ENCODE data around the gene POTEC.
"Not testable (repeated sequence)": the region's sequence is repeated elsewhere in the genome, so short reads cannot be mapped to it uniquely, and the experiment has no call there.

POTEC gene

DNA sequence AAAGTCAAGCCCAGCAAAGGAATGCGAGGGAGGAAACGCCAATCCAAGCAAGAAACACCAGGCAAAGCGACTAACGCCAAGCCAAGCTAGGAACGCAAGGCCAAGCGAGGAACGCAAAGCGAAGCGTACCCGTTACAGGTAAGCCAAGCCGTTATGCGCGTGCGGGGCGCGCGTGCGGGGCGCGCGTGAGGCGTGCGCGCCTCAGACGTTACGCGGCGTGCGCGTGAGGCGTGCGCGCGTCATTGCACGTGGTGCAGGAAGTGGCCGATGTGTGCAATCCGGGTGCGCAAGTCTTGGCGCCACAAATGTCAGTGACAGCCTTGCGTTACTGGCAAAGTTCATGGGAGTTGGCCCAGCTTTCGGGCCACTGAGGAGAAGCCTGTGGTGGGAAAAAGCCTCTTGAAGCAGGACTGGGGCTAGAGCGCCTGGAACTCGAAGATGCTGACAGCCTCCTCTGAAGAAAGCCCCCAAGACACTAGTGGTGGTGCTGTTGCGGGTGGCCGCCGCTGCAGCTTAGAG lies at the start of gene POTEC:
TSS of gene POTEC (minus strand) at position 155 of the 519 bp plus-strand sequence. CDS start 454 bp downstream, outside the sequence.
- H3K27ac Mint-ChIP-seq (ENCODE audit: low read depth); ATAC-seq (replicated peaks; ENCODE audit: extremely low read depth, poor library complexity, severe bottlenecking); H3K4me3 Mint-ChIP-seq; H3K36me3 Mint-ChIP-seq (ENCODE audit: insufficient read depth); H3K27me3 Mint-ChIP-seq; H3K4me1 Mint-ChIP-seq; H3K9me3 Mint-ChIP-seq; DNase-seq (ENCODE audit: low spot score in 2 of 2): not testable (repeated sequence)

DNA sequence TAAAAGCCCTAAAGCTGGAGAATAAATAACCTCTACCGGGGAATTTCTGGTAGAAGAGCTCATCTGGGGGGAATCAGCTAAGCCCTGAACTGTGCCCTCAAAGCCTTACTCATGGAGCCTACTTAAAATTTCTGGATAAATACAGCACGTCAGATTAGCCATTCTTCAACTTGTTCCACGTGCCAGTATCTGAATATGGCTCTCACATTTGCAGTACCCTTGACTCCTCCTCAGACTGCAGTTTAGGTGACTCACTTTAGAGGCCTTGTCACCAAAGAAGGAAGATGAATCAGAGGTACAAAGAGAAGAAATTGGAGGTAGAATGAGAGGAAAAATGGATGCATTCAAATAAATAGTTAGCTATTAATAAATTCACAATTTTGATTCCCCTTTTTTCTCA lies 34.6 kb upstream of the POTEC start:
- ATAC-seq (replicated peaks; ENCODE audit: extremely low read depth, poor library complexity, severe bottlenecking) (no peak), DNase-seq (ENCODE audit: low spot score in 2 of 2) (no peak)
- Mint-ChIP-seq H3K9me3 (no peaks in the 10 kb centered on the region), H3K36me3 (ENCODE audit: insufficient read depth) (no peaks in the 10 kb centered on the region), H3K4me3 (no peak overlapping the region), H3K27ac (ENCODE audit: low read depth) (no peak overlapping the region), H3K4me1 (no peaks in the 10 kb centered on the region), H3K27me3 (peaks cover 13% of the 10 kb centered on the region)

DNA sequence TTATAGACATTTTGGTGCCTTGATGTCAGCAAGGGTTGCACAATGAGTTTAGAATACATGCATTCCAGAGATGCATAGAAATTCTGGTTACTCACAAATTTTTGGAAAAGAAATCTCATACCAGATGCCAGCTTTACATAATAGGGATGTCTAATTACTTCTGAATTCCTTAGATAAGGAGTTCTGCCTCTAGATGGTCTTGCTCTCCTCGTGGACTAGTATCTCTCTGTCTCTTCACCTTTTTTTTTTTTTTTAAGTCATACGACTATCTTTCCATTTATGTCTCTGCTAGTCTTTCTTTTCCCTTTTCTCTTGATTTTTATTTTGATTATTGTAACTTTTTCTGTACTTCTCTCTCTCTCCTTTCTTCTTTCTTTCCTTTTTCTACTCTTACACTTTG lies 16.1 kb upstream of the POTEC start:
- H3K36me3 Mint-ChIP-seq (ENCODE audit: insufficient read depth); H3K27me3 Mint-ChIP-seq; H3K27ac Mint-ChIP-seq (ENCODE audit: low read depth); DNase-seq (ENCODE audit: low spot score in 2 of 2); ATAC-seq (replicated peaks; ENCODE audit: extremely low read depth, poor library complexity, severe bottlenecking); H3K9me3 Mint-ChIP-seq; H3K4me1 Mint-ChIP-seq; H3K4me3 Mint-ChIP-seq: not testable (repeated sequence)

DNA sequence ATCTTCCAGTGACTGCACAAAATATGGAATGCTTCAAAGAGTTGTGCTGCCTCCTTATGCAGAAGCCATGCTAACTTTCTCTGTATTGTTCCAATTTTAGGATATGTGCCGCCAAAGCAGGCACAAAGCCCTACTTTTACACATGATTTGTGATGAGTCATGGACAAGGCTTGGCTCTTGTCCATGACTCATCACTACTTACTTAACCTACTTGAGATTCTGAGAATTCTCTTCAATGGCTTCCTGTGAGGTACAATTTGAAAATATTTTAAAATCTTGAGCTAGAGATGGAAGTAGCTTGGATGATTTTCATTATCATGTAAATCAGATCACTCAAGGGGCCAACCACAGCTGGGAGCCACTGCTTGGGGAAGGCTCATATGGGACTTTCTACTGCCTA lies 11.7 kb downstream of the POTEC start:
- DNase-seq (ENCODE audit: low spot score in 2 of 2); H3K9me3 Mint-ChIP-seq; ATAC-seq (replicated peaks; ENCODE audit: extremely low read depth, poor library complexity, severe bottlenecking); H3K27me3 Mint-ChIP-seq; H3K27ac Mint-ChIP-seq (ENCODE audit: low read depth); H3K4me1 Mint-ChIP-seq; H3K4me3 Mint-ChIP-seq; H3K36me3 Mint-ChIP-seq (ENCODE audit: insufficient read depth): not testable (repeated sequence)

DNA sequence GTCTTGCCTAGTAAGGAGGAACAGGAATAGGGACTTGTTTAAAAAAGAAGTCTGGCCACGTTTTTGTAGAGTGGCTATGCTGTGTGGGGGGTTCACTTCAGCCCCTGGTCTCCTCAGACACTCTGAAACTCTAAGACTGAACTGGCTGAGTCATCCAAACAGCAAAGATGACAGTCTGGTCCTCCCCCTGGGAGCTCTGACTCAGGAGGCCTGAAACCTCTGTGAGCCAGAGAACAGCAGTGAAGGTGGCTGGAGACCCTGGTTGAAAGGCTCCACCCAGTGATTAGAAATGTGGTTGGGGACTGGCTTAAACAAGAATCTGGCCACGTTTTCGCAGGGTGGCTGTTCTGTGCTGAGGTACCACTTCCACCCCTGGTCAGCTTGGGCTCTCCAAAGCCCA lies 32.7 kb downstream of the POTEC start:
- not testable (repeated sequence) for H3K27ac Mint-ChIP-seq (ENCODE audit: low read depth); DNase-seq (ENCODE audit: low spot score in 2 of 2); ATAC-seq (replicated peaks; ENCODE audit: extremely low read depth, poor library complexity, severe bottlenecking); H3K27me3 Mint-ChIP-seq; H3K4me1 Mint-ChIP-seq; H3K36me3 Mint-ChIP-seq (ENCODE audit: insufficient read depth); H3K4me3 Mint-ChIP-seq
- peaks cover 11% of the 10 kb centered on the region for H3K9me3 Mint-ChIP-seq

DNA sequence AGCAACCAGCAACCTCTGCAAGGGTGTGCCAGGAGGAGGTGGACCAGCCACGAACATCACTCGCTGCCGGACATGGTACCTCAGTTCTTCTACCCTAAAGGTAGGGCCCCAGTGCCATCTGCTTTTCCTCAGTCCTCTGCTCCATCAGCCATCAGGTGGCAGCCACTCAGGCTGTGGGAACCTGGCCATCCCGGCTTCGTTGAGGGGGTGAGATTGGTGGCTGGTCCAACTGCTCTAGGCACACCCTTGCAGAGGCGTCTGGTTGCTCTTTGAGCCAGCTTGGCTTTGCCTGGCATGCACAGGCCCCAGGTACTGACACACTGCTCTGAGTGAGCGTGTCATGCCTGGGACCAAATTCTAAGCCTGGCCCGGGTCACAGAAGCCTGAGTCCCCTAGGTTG lies 39.7 kb downstream of the POTEC start:
- H3K36me3 Mint-ChIP-seq (ENCODE audit: insufficient read depth); ATAC-seq (replicated peaks; ENCODE audit: extremely low read depth, poor library complexity, severe bottlenecking); H3K27ac Mint-ChIP-seq (ENCODE audit: low read depth); DNase-seq (ENCODE audit: low spot score in 2 of 2); H3K4me1 Mint-ChIP-seq; H3K27me3 Mint-ChIP-seq; H3K4me3 Mint-ChIP-seq: not testable (repeated sequence)
- H3K9me3 Mint-ChIP-seq = peaks cover 11% of the 10 kb centered on the region

DNA sequence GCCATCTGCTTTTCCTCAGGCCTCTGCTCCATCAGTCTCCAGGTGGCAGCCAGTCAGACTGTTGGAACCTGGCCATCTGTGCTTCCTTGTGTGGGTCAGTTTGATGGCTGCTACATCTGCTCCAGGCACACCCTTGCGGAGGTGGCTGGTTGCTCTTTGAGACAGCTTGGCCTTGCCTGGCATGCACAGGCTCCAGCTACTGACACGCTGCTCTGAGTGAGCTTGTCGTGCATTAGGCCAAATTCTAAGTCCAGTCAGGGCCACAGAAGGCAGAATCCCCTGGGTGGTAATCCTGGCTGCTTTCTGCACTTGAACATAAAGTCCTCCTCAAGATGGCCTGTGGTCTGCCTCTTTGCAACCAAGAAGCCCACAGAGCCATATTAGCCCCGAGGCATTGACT lies 41.5 kb downstream of the POTEC start:
- ATAC-seq (replicated peaks; ENCODE audit: extremely low read depth, poor library complexity, severe bottlenecking); H3K27me3 Mint-ChIP-seq: not testable (repeated sequence)

DNA sequence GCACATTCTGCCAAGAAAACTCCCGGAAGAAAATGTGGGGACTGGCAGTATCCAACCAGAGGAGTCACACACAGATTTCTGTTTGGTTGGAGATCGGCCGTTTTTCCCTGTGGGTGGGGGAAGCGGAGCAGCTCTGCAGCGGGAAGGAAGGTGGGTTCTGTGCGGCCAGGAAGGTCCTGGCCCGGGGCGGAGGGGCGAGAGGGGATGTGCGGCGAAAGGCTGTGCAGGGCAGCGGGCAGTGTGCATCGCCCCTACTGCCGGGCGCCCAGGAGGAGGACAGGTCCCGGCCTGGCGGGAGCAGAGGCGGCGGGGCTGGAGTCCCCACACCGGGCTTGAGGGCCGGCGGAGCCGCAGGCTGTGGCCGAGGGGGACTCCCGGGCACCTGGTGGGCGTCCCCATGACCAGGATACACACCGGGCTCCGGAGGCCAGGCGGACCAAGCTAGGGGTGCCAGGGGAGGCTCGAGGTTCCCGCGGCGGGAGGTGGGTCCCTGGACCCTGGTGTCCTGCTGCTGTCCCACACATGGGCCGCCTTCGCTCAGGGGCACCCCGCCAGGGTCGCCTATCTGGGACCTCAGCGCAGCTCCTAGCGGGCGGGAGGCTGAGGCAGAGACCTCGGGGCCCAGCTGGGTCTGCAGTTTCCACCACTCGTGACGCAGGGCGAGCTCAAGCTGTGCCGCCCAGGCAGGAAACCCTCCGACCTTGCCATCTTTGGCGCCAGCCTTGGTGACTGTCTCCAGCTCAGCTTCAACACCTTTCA lies 54.0 kb downstream of the POTEC start:
- DNase-seq (ENCODE audit: low spot score in 2 of 2); H3K36me3 Mint-ChIP-seq (ENCODE audit: insufficient read depth); H3K4me3 Mint-ChIP-seq; H3K27ac Mint-ChIP-seq (ENCODE audit: low read depth); H3K4me1 Mint-ChIP-seq; H3K9me3 Mint-ChIP-seq; ATAC-seq (replicated peaks; ENCODE audit: extremely low read depth, poor library complexity, severe bottlenecking): not testable (repeated sequence)
- H3K27me3 Mint-ChIP-seq = peaks cover 13% of the 10 kb centered on the region

More for the DNA sequence above, 41.5 kb downstream of the POTEC start:
- H3K4me3 Mint-ChIP-seq; DNase-seq (ENCODE audit: low spot score in 2 of 2); H3K27ac Mint-ChIP-seq (ENCODE audit: low read depth); H3K4me1 Mint-ChIP-seq; H3K9me3 Mint-ChIP-seq; H3K36me3 Mint-ChIP-seq (ENCODE audit: insufficient read depth): not testable (repeated sequence)

DNA sequence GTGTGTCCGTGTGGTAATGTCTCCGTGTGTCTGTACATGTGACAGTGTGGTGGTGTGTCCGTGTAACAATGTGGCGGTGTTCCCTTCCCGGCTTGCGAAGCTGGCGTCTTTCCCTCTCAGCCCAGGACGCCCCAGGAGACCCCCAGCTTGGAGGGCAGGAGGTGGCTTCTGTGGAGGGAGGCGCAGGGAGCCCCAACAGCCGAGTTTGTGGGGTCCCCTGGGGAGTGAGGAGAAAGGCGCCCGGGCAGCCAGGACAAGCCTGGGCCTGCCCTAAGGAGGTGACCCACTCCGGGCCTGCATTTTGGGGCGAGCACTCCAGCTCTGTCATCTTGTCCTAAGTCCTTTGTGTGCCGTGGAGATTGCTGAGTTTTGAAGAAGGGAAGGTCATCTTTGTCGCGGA lies 54.6 kb downstream of the POTEC start:
- H3K4me3 Mint-ChIP-seq = not testable (repeated sequence)

DNA sequence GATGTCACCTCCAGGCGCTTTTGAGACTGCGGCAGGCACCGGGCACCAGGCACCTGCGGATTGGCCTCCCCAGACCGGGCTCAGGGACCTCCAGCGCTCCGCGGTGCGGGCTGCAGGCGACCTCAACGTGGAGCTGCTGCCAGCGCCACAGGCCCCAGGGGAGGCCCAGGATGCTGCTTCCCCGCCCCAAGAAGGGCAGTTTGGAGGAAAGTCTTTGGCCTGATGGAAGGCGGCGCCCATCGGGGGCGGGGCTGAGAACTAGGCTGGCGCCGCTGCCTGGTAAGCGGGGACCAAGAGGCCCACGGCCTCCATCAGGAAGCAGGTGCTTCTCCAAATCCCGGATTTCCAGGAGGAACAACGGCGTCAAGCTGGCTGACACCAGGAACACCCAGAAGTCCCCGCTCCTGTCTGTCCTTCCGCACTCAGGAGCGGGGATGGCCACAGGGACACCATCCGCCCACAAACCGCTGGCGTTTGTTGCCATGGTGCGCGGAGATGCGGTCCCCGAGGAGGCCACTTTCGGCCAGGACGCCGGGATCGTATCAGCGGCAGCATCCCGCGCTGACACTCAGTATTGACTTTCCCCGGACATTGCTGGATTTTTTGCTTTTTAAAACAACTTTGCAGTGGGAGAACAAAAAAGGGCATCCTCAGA lies 56.3 kb downstream of the POTEC start:
- not testable (repeated sequence) for H3K4me3 Mint-ChIP-seq; H3K4me1 Mint-ChIP-seq; ATAC-seq (replicated peaks; ENCODE audit: extremely low read depth, poor library complexity, severe bottlenecking); DNase-seq (ENCODE audit: low spot score in 2 of 2); H3K27ac Mint-ChIP-seq (ENCODE audit: low read depth); H3K36me3 Mint-ChIP-seq (ENCODE audit: insufficient read depth); H3K9me3 Mint-ChIP-seq; H3K27me3 Mint-ChIP-seq

More for the DNA sequence above, 54.6 kb downstream of the POTEC start:
- not testable (repeated sequence) for DNase-seq (ENCODE audit: low spot score in 2 of 2); H3K4me1 Mint-ChIP-seq; H3K9me3 Mint-ChIP-seq; H3K27ac Mint-ChIP-seq (ENCODE audit: low read depth); ATAC-seq (replicated peaks; ENCODE audit: extremely low read depth, poor library complexity, severe bottlenecking); H3K36me3 Mint-ChIP-seq (ENCODE audit: insufficient read depth)
- peaks cover 13% of the 10 kb centered on the region for H3K27me3 Mint-ChIP-seq

DNA sequence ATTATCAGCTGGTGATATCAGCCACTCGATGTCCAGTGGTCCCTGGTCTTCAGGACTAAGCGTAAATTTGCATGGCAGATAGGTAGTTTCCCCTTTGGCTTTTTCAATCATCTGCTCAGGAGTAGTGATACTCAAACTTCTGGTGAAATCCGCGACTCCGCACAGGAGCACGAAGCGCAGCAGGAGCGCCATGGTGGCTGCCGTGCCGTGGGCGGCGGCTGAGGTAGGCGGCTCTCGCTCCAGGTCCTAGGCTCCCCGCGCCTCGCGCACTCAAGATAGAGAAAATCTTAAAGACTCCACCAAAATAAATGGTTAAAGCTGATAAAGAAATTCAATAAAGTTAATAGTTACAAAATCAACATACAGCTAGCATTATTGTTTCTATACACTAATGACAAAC lies 64.3 kb downstream of the POTEC start:
- not testable (repeated sequence) for H3K27ac Mint-ChIP-seq (ENCODE audit: low read depth); DNase-seq (ENCODE audit: low spot score in 2 of 2); H3K4me3 Mint-ChIP-seq; ATAC-seq (replicated peaks; ENCODE audit: extremely low read depth, poor library complexity, severe bottlenecking); H3K4me1 Mint-ChIP-seq; H3K27me3 Mint-ChIP-seq; H3K9me3 Mint-ChIP-seq; H3K36me3 Mint-ChIP-seq (ENCODE audit: insufficient read depth)

DNA sequence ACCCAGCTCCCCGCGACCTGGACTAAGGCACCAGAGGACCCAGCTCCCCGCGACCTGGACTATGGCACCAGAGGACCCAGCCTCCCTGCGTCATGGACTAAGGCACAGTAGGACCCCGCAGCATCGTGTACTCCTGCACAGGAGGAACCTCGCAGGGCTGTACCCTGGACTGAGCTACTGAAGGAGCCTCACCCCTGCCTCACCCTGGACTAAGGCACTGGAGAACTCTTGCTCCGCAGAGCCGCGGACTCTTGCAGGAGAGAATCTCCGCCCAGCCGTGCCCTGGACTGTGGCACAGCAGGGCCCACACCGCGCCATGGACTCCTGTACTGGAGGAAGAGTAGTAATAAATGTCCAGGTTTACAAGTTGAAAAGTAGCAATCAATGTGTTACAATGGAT lies 67.9 kb downstream of the POTEC start:
- H3K4me3 Mint-ChIP-seq; H3K36me3 Mint-ChIP-seq (ENCODE audit: insufficient read depth); H3K4me1 Mint-ChIP-seq; H3K27me3 Mint-ChIP-seq; H3K9me3 Mint-ChIP-seq; H3K27ac Mint-ChIP-seq (ENCODE audit: low read depth); DNase-seq (ENCODE audit: low spot score in 2 of 2); ATAC-seq (replicated peaks; ENCODE audit: extremely low read depth, poor library complexity, severe bottlenecking): not testable (repeated sequence)

DNA sequence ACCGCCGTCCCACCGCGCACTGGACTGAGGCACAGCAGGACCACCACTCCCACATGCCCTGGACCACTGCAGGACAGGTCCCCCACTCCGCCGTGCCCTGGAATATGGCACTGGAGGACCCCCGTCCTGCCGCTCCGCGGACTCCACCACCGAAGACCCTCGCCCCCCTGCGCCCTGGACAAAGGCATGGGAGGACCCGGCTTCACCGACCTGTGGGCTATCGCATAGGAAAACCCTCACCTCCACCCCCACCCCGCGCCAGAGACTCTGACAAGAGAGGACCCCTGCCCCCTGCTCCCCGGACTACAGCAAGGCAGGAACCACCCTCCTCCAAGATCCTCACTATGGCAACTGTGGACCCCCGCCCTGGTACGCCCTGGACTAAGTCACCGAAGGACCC lies 68.6 kb downstream of the POTEC start:
- not testable (repeated sequence) for H3K27me3 Mint-ChIP-seq; H3K27ac Mint-ChIP-seq (ENCODE audit: low read depth); ATAC-seq (replicated peaks; ENCODE audit: extremely low read depth, poor library complexity, severe bottlenecking); DNase-seq (ENCODE audit: low spot score in 2 of 2); H3K9me3 Mint-ChIP-seq; H3K4me1 Mint-ChIP-seq; H3K36me3 Mint-ChIP-seq (ENCODE audit: insufficient read depth); H3K4me3 Mint-ChIP-seq

Data from central memory CD8-positive, alpha-beta T cell (primary cell).